HG03280 (cell line): ENCODE data around the gene RDH12.

ENCODE experiments used
- ATAC-seq: cut with Tn5 transposase; IDR thresholded peaks from one replicate; pipeline ENCODE4 v1.9.1; 2021; ENCODE audit warnings: mild to moderate bottlenecking, moderate library complexity; ENCODE audit not compliant: unreplicated experiment

The RDH12 gene

DNA sequence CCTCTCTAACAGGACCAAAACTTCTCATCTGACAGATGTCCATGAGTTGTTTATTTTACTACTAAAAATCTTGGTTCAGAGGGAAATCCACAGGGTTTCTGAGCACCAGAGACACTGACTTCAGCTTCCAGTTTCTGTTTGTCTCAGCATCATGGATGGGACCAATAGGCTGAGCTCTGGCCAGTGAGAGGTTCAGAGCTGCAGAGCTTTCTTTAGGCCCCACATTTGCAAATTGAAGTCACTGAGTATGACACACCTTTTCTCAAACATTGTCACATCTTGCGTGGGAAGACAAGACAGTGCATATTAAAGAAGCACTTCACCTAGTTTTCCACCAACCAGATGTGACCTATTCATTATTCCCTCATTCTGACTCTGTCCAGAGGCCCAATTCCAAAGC, 45.2 kb downstream of the RDH12 start:
- no peak for ATAC-seq

DNA sequence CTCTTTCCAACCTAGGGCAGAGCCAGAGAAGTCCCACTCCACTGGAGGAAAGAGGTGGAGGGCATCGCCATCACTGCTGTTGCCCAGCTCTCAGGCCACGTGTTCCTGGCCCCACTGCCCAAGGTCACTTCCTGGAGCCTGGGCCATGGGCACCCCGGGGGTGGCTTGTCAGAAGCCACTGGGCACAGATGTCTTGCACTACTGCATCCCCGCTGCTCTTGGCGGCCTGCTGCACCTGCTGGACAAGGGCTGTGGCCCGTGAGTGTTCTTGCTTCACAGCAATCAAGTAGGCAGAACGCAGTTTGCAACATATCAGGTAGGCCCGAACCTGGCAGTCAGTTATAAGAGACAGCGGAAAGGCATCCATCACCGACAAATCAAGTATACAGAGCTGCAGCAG, 46.6 kb downstream of the RDH12 start:
- ATAC-seq: no peak

DNA sequence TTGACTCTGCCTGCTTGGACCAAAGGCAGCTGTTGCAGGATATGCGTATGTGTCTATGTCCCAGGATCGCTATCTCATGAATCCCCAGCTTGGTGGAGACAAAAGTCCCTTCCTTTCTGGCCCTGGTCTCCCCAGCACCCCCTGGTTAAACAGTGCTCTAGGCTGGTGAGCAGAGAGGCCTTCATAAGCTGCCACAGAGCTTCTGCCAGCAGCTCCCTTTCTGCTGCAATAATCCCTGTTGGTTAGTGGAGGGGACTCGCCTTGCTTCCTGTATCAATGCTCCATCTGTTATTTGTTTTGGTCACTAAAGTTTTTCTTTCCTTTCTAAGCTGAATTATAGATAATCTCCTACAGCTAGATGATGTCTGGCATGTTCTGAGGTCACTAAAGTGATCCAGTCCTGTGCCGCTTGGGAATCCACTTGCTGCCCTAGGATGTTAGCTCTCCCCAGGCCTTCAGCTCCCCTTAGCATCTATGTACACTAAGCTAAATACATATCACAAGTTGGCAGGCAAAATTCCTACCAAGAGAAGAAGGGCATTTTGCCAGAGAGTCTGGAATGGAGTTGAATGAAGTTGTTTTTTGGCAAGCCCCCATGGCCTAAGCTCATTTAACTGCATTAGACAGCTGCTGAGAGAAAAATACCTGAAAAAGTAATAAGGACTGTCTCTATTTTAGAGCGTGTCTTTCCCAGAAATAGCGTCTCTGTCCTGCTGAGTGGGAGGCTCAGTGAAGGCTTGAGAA, 47.8 kb downstream of the RDH12 start:
- no peak for ATAC-seq

DNA sequence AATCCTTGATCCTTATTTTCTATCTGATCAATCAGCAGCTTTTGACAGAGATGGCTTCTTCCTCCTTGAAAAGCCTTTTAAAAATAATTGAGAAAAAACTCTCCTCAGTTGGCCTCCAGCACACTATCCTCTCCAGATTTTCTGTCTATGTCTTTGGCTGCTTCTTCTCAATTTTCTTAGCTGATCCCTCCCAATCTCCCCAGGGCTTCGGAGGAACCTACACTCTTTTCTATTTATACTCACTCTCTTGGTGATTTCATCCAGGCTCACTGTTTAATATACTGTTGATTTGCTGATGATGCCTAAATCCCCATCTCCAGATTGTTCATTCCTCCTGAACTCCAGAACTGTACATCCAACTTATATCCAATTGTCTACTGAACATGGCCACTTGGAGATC, 54.8 kb downstream of the RDH12 start:
- no peak for ATAC-seq

DNA sequence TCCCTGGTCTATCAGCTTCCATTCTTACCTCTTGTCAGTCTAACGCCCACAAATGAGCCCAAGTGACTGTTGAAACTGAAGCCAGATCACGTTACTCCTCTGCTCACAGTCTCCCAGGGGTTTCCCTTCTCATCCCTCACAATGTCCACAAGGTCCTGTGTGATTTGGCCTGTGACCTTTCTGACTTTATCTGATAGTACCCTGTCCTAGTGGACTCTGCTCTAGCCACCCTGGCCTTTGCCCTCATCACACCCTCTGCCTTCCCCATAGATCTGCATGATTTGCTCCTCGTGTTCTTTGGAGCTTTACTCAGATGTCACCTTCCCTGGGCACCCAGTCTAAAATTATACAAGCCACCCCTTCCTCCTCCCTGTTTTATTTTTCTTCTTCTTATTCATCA, 55.5 kb downstream of the RDH12 start:
- ATAC-seq: no peak

DNA sequence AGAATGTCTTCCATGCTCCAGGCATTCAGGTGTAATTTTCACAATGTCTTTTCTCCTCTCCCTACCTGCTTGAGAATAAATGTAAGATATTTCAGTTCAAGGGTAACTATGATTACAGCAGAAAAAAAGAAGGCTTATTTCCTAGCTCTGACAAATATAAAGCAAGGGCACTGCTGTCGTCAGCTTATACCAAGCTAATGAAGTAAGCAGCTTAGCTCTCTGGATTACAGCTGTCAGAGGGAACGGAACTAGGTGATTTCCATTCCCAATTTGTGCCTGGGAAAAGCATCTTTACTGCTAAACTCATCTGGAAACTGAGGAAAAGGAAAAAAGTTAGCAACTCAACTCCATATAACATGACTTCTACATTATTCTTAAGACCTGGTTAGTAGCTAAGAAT, 58.2 kb downstream of the RDH12 start:
- no peak for ATAC-seq

DNA sequence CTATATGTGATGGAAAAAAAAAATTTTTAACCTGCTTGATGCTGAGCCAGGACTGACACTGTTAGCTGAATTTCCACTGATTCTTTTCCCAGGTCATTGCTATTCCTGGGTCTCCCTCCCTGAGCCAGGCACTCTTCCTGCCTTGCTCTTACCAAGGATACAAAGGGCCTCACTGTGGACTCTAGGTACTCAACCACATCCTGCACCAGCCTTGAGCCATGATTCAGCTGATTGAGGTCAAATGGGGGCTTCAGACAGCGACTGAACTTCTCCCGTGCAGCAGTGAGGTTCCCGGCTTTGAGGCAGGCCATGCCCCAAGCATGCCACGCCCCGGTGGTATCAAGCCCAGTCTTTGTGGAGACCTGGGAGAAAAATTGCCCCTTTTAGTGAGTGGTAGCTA, 60.4 kb downstream of the RDH12 start:
- no peak for ATAC-seq

DNA sequence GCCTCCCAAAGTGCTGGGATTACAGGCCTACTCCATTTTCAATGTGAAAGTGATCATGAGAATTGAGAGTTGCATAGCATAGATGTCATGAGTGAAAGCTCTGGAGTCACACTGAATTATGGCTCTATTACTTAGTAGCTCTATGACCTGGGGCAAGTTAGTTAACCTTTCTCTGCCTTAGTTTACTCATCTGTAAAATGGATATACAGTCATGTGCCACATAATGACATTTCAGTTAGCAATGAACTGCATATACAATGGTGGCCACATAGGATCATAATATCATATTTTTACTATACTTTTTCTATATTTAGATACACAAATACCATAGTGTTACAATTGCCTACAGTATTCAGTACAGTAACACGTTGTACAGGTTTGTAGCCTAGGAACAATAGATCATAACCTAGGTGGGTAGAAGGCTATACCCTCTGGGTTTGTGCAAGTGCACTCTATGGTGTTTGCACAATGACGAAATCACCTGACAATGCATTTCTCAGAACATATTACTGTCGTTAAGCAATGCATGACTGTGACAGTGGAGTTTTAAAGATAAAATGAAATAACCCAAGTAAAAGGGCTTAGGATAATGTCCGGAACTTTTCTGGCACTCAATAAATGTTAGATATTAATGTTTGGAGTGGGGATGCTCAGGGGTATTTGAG, 61.6 kb downstream of the RDH12 start:
- no peak for ATAC-seq

DNA sequence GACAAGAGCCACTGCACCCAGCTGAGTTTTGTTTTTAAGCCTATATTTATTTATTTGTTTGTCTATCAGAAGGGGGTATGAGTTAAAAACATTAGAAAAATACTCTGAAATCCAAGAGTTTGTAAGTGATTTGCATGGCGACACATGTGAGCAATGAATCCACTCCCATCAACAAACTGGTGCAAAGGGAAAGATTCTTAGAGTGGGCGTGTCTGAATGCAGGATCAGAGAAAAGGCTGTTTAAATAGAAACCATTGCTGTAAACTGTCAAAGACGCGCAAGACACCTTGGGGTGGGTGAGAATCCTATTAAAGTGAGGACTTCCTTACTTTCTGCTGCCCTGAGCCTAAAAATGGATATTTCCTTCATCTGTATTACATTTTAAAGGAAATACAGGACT, 62.8 kb downstream of the RDH12 start:
- ATAC-seq: no peak

DNA sequence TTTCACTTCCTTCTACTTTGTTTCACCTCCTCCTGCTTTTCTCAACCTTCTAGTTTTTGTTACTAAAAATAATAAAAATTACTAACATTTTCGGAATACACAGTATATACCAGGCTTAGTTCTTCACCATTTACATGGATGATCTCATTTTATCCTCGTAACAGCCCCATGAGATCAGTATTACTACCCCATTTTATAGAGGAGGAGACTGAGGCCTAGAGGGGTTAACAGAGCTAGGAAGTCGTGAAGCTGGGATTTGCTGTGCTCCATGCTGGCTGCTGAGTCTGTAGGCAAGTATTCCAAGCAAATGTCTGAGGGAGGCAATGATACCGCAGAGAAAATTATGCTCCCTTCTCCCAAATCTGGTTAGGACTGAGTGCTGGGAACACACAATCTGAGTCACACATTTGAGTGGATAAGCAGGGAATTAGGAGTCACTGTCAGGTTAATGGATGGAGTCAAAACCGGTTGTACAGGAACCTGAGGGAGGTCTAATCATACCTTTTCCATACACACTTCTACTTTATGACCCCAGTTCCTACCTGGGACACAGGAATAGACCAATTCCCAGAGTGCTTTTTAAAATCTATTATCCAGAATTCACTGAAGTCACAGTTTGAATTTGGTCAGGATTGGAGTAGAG, 63.6 kb downstream of the RDH12 start:
- no peak for ATAC-seq

DNA sequence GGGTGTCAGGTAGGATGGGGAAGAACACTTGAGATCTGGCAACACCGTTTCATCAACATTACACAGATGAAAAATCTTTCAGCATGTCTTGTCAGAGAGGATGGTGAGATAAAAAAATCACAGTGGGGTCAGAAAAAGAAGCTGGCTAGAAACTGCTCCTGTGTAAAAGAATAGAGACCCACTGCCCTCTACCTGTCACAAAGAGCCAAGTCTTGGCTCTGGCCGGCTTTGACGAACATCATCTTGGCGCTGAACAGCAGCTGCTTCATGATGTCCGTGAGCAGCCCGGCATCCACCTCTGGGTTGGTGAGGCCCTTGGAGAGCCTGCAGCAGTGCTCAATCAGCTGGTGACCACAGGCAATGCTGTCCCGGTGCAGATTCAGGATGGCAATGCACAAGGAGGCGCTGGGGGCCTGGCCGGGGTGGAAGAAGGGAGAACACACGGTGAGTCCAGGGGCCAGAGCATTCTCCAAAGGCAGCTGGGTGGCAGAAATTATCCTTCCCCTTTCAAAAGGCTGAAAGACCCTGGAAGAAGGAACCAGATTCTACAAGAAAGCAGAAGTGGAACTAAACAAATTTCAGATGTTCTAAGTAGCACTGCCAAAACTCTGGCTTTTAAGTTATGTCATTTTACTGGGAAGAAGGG, 64.5 kb downstream of the RDH12 start:
- no peak for ATAC-seq

DNA sequence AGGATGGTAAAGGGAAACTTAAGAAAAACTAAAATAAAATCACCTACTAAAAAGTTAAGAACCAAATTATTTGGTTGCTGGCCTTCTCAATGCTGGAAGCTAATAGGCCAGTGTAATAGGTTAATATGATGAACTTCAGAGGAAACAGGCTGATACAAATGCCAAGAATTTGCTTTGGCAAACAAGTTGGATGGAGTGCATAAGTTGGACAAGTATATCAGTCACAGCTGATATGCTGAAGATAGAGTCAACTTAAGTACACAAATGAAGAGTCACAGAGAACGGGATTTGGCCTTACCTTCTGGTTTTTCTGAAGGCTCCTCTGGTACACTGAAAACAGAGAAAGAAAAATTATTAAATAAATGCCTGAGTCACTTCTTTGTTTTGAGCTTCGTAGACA, 66.5 kb downstream of the RDH12 start:
- no peak for ATAC-seq

DNA sequence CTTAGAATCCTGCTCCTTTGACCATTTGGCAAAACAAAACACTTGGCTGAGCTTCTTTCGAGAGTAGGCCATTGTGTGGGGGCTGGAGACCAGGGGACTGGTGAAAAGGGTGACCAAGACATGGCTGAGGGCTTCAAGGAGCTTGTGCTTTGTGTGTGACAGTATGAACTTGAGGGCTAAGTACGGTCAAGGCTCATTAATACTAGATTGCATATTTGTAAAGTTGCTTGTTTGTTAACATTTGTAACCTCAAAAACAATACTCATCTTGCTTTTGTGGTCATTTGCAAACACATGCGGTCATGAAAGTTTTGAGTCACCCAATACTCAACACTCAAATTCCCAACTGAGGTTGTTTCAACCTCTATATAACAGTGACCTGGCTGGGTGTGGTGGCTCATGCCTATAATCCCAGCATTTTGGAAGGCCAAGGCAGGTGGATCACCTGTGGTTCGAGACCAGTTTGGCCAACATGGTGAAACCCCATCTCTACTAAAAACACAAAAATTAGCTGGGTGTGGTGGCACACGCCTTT, 72.2 kb downstream of the RDH12 start:
- no peak for ATAC-seq

DNA sequence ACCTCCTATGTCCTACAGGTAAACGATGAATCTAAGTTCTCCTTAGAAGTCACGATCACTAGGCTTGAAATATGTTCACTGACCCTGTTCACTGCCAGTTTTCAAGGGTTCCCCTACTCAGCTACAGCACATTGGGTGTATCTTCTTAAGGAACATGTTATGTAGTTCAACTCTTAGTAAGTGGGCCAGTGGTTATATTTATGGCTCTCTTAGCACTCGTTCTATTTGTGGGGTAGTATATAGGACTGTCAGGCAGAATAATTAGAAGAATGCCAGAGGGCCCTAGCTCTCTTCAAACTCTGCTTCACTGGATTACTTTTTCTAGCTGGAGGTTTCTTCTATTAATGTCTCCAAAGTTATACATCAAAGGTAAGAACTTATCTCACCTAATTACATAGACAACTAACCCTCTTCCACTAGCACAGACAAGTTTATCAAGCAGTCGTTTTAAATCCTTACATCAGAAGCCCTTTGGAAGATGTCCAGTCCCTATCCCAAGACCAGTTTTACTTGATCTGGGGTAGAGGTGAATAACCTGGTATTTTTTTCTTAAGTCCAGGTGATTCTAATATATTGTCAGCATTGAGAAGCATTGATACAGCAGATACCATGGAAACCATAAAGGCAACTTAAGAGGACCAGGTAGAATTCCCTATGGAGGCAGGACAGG, 75.1 kb downstream of the RDH12 start:
- no peak for ATAC-seq

DNA sequence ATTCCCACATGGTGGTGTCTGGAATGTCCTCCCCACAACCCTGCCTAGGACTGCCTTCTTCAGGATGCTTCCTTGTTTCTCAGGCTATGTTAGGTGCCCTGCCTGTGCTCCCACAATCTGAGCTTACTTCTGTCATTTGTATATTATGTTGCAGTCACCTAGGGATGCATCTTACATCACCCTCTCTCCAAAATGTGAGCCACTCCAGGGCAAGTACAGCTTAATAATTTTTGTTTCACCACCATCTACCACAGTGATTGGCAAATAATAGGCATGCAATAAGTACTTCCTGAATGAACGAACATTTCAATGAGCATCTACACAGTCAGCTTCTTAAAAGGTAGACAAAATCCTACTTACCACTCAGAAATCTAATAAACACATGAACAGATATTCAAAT, 77.1 kb downstream of the RDH12 start:
- no peak for ATAC-seq

DNA sequence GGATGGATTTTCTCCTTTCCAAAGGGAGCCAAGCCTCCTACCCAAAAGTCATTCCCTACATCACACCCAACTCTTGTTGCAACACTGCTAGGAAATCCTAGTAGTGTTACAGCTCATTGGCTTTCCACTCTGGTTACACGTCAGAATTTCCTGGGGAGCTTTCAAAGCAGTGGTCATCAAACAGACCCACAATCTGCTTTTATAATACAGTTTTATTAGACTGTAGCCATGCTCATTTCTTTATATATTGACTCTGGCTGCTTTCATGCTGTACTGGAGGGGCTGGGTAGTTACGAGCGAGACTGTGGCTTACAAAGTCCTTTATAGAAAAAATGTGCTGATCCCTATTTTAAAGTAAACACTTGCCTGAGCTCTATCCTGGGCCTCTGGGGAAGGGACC, 80.4 kb downstream of the RDH12 start:
- ATAC-seq: no peak
